ENCODE measurements around the gene DEK. TPM values are rescaled to one million over a fixed set of nuclear protein-coding genes. Genes with fewer than 3 reads are reported as not detected.
"Not testable (repeated sequence)": the region's sequence is repeated elsewhere in the genome, so short reads cannot be mapped to it uniquely, and the experiment has no call there.

DEK gene
- total RNA-seq, 1 donor from 2014 or later: 197 TPM

DNA sequence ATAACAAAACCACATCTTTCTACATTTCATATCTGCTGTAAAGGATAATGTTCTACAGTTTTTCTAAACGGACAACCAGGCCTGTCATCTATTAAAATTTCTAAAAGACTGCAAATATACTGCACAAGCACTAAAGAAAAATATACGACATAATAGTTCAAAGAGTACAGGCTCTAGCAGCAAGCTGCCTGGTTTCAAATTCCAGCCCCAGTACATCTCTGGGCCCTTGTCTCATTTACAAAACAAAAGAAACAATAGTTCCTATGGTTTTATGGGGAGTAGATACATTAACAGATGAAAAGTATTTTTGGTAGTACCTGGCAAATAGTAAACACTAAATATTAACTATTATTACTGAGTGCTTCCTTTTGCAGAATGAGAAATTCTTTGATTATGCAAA lies 24.1 kb downstream of the DEK start:
- TF ChIP-seq, protein P1, sequence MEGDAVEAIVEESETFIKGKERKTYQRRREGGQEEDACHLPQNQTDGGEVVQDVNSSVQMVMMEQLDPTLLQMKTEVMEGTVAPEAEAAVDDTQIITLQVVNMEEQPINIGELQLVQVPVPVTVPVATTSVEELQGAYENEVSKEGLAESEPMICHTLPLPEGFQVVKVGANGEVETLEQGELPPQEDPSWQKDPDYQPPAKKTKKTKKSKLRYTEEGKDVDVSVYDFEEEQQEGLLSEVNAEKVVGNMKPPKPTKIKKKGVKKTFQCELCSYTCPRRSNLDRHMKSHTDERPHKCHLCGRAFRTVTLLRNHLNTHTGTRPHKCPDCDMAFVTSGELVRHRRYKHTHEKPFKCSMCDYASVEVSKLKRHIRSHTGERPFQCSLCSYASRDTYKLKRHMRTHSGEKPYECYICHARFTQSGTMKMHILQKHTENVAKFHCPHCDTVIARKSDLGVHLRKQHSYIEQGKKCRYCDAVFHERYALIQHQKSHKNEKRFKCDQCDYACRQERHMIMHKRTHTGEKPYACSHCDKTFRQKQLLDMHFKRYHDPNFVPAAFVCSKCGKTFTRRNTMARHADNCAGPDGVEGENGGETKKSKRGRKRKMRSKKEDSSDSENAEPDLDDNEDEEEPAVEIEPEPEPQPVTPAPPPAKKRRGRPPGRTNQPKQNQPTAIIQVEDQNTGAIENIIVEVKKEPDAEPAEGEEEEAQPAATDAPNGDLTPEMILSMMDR (conservative IDR thresholded peaks at IDR 0.05; ENCODE audit: low read depth, low read length): no peak
- H3K4me3 ChIP-seq (ENCODE audit: low read depth, low read length): no peak overlapping the region
- DNase-seq (ENCODE audit: low read depth): no peak

DNA sequence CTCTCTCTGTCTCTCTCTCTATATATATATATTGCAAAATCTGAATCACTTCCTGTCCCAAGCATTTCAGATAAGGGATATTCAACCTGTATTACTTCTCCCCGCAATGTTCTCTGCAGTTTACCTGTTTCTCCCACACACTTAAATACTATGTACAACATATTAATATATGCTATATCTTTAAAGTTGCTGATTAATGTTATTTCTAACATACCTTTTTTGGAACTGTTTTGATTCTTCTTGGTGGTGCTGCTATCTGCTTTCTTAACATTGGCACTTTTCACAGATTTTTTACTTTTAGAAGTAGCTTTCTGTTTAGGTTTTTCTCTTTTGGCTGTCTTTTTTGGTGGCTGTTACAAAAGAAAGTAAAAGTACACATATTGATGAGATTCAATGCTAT lies 27.2 kb downstream of the DEK start:
- no peak for DNase-seq (ENCODE audit: low read depth)
- no peak overlapping the region for H3K4me3 ChIP-seq (ENCODE audit: low read depth, low read length)
- TF ChIP-seq, protein P1 (conservative IDR thresholded peaks at IDR 0.05; ENCODE audit: low read depth, low read length): no peak

DNA sequence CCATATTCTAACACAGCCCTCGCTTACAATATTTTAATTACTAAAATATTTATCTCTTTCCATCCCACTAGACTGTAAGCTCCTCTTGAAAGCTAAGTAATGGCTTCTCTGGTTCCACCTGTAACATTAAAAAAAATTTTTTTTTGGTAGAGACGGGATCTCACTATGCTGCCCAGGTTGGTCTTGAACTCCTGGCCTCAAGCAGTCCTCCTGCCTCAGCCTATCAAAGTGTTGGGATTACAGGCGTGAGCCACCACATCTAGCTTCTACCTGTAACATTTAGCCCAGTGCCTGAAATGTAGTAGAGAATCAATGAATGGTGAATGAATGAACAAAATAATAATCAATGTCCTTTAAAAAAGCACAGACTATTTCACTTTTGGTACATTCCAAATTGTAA lies 28.8 kb downstream of the DEK start:
- H3K4me3 ChIP-seq (ENCODE audit: low read depth, low read length): no peak overlapping the region
- TF ChIP-seq, protein P1 (conservative IDR thresholded peaks at IDR 0.05; ENCODE audit: low read depth, low read length): no peak

DNA sequence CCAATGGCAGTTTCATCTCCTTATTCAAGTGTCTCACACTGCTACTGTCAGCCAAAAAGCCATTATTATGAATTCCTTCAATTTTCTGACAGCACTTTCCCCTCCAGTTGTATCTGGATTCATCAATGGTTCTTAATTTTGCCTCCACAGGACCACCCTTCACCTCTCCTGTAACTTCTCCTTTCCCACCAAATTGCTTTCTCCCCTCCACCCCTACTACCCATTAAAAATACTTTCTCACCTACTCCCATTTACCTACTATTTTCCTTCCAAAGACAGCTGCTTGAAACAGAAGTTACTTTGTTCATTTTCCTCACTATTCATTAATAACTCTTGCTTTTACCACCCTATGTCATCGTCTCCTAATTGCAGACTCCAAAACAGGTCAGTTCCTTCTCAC lies 29.8 kb downstream of the DEK start:
- TF ChIP-seq, protein P1 (conservative IDR thresholded peaks at IDR 0.05; ENCODE audit: low read depth, low read length): no peak
- H3K4me3 ChIP-seq (ENCODE audit: low read depth, low read length): no peak overlapping the region
- DNase-seq (ENCODE audit: low read depth): no peak

More for the DNA sequence above, 28.8 kb downstream of the DEK start:
- DNase-seq (ENCODE audit: low read depth): no peak

DNA sequence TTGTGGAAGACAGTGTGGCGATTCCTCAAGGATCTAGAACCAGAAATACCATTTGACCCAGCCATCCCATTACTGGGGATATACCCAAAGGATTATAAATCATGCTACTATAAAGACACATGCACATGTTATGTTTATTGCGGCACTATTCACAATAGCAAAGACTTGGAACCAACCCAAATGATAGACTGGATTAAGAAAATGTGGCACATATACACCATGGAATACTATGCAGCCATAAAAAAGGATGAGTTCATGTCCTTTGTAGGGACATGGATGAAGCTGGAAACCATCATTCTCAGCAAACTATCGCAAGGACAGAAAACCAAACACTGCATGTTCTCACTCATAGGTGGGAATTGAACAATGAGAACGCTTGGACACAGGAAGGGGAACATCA lies 30.6 kb downstream of the DEK start:
- not testable (repeated sequence) for DNase-seq (ENCODE audit: low read depth); H3K4me3 ChIP-seq (ENCODE audit: low read depth, low read length)

DNA sequence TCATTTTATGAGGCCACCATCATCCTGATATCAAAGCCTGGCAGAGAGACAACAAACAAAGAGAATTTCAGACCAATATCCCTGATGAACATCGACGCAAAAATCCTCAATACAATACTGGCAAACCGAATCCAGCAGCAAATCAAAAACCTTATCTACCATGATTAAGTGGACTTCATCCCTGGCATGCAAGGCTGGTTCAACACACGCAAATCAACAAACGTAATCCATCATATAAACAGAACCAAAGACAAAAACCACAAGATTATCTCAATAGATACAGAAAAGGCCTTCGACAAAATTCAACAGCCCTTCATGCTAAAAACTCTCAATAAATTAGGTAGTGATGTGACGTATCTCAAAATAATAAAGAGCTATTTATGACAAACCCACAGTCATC lies 32.5 kb downstream of the DEK start:
- H3K4me3 ChIP-seq (ENCODE audit: low read depth, low read length); DNase-seq (ENCODE audit: low read depth): not testable (repeated sequence)

DNA sequence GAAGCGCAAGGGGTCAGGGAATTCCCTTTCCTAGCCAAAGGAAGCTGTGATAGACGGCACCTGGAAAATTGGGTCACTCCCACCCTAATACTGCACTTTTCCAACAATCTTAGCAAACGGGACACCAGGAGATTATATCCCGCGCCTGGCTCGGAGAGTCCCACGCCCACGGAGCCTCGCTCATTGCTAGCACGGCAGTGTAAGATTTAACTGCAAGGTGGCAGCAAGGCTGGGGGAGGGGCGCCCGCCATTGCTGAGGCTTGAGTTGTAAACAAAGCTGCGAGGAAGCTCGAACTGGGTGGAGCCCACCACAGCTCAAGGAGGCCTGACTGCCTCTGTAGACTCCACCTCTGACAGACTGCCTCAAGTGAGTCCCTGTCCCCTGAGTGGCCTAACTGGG lies 35.7 kb downstream of the DEK start:
- not testable (repeated sequence) for H3K4me3 ChIP-seq (ENCODE audit: low read depth, low read length); DNase-seq (ENCODE audit: low read depth)

DNA sequence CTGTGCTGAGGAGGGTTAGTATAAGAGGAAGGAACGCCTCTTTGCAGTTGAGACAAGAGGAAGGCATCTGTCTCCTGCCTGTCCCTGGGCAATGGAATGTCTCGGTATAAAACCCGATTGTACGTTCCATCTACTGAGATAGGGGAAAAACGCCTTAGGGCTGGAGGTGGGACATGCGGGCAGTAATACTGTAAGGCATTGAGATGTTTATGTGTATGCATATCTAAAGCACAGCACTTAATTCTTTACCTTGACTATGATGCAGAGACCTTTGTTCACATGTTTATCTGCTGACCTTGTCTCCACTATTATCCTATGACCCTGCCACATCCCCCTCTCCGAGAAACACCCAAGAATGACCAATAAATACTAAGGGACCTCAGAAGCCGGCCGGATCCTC lies 37.2 kb downstream of the DEK start:
- not testable (repeated sequence) for DNase-seq (ENCODE audit: low read depth); H3K4me3 ChIP-seq (ENCODE audit: low read depth, low read length)

DNA sequence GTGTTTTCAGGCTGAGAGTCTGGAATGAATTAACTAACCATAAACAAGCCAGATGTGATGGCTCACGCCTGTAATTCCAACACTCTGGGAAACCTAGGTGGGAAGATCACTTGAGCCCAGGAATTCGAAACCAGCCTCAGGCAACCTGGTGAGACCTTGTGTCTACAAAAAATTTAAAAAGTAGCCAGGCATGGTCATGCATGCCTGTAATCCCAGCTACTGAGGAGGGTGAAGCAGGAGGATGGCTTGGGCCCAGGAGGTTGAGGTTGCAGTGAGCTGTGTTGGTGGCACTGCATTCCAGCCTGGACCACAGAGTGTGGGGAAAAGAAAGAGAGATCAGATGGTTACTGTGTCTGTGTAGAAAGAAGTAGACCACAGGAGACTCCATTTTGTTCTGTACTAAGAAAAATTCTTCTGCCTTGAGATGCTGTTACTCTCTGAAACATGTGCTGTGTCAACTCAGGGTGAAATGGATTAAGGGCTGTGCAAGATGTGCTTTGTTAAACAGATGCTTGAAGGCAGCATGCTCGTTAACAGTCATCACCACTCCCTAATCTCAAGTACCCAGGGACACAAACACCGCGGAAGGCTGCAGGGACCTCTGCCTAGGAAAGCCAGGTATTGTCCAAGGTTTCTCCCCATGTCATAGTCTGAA lies 37.8 kb downstream of the DEK start:
- not testable (repeated sequence) for DNase-seq (ENCODE audit: low read depth); H3K4me3 ChIP-seq (ENCODE audit: low read depth, low read length)

DNA sequence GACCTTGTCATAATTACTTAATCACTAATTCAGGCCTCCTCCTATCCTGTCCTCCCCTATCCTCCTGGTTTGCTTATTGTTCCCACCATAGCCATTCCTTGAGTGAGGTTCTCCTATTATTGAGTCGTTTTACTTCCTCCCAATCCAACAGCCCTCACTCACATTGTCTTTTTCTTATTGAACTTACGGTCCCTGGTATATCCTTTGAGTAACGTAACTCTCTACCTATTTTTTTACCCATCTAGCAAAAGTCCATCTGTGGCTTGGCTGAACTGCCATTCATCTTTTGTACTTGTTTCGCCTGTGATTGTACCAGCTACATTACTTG lies 43.1 kb downstream of the DEK start:
- no peak for DNase-seq (ENCODE audit: low read depth)
- no peak overlapping the region for H3K4me3 ChIP-seq (ENCODE audit: low read depth, low read length)
- TF ChIP-seq, protein P1 (conservative IDR thresholded peaks at IDR 0.05; ENCODE audit: low read depth, low read length): no peak
